HG02571 (cell line): ENCODE data around the gene LCN10.
"Not testable (repeated sequence)": the region's sequence is repeated elsewhere in the genome, so short reads cannot be mapped to it uniquely, and the experiment has no call there.

ENCODE experiments used
- ATAC-seq: cut with Tn5 transposase; IDR thresholded peaks from one replicate; pipeline ENCODE4 v1.9.1; 2021; ENCODE audit warnings: mild to moderate bottlenecking, moderate library complexity; ENCODE audit not compliant: unreplicated experiment

The LCN10 gene

DNA sequence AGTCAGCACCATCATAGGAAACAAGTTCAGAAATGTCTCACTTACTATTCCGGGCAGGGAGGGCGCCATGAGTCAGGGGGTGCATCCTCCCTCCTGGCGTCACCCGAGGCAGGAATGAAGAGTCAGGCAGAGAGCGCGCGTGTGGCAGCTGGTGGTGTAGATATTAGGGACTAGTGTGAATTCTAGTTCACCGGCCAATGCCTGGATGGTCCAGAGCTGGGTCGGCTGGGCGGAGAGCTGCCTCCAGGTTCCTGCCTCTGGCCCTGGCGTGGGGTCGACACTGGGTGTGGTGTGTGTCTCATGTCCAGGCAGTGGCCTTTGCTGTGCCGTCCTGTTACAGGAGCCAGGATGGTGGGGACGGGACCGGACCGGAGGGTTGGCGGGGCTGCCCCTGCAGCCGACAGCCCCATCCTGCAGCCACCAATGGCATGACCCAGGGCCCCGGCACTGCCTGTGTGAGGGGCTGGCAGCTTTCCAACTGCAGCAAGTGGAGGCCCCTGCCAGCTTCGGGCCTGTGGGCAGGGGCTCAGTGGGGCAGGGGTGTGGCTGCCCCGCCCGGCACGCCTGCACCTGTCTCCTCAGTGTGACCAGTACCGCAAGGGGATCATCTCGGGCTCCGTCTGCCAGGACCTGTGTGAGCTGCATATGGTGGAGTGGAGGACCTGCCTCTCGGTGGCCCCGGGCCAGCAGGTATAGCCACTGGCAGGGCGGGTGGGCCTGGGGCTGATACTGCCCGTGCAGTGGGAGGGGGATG lies 21.2 kb downstream of the LCN10 start:
- ATAC-seq = no peak

DNA sequence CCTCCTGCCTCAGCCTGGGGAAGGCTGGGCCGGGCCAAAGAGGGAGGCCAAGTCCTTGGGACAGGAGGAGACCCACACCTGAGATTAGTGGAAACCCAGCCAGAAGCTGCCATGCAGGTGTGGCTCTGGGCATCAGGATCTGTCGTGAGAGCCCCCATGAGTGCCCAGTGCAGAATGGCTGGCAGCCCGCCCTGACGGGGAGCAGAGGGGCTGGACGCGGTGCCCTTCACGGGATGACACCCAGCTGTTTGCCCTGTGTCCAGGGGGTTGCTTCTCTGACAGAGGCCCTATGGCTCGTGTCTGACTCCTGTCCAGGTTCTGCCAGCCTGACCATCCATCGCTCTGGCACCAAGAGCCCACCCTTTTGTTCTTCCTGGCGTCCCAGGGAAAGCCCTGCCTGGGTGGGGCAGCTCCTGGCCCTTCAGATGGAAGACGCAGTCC lies 21.8 kb downstream of the LCN10 start:
- no peak for ATAC-seq

DNA sequence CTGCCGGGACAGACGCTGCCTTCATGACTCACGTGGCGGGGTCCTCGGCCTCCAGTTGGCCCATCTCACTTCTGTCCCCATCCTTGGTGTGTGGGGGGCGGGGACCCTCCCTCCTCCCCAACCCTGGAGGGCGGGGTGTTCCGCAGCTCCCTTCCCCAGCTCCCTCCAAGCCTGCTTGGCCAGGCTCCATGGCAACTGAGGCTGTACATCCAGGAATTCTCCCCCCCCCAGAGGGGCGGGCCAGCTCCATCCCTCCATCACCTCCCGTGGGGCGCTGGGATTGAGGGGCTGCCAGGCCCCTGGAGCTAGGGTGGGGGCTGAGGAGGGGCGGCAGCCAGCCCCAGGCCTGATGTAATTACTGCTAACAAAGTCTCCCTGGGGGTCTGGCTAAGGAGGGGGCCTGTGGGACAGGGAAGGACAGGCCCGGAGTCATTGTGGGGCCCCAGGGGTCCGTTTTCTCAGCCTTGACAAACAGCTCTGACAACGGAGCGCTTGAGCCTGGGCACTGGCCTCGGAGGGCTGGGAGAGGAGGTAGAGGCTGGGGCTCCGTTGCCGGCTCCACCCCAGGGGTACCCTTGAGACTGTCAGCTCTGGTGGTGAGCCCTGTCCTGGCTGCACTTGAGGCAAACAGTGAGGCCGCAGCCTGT lies 22.4 kb downstream of the LCN10 start:
- no peak for ATAC-seq

DNA sequence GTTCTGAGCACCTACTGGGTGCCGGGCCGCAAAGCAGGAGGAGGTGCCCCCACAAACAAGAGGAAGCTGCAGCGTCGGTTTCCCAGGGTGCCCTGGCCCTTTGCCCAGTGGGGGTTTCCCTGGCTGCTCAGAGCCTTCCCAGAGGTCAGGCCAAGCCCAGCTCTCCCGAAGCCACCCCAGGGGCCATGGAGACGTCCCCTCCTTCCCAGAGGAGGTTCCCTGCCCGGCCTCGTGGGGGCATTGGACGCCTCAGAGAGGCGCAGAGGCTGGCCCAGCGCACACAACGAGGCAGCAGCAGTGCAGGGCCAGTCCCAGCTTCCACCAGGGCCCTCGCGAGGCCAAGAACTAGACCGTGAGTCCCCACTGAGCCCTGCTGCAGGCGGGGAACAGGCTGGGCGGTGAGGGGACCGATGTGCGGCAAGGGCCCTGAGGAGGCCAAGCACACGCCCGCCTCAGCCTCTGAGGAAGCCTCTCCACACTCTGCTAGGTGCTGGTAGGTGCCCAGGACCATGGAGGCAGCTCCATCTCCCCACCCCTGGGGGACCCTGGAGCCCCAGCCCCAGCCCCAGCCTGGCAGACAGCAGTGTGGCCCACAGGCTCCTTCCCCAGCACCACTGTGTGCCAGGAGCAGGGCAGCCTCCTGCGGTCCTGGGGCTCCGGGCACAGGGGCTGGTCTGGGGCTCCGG lies 23.4 kb downstream of the LCN10 start:
- ATAC-seq = no peak

DNA sequence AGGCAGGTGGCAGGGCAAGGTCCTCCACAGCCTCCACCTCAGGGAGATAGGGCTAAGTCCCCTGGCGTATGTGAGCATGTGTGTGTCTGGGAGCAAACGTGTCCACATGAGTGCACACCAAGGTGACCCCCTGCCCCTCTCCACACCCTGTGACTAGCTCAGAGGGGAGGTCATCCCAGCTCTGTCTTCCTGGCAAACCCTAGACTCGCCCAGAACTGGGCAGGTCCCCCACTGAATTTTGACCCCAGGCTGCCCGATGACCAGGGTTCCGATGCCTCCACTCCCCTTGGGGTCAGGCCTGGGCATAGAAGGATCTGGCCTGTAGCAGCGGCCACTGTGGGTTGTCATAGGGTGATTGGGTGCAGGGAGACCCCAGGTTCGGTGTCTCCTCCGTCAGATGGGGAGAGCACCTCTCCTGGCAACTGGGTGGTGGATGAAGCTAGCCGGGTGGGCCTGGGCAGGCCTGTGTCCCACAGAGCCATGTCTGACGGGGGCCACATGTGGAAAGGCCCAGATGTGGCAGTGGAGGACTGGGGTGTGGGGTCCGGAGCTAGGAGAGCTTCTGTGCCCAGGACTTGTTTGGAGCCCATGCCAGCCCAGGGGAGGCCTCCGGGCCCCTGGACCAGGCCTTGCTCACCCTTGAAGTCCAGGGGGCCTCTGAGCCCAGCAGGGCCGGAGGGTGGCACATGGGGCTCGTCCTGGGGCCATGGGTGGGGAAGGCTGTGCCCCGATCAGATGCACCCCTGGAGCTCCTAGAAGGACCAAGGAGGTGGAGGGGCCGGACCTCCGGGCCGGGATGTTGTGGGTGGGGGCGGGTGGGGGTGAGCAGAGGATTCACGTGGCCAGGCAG lies 24.2 kb downstream of the LCN10 start:
- ATAC-seq = no peak

DNA sequence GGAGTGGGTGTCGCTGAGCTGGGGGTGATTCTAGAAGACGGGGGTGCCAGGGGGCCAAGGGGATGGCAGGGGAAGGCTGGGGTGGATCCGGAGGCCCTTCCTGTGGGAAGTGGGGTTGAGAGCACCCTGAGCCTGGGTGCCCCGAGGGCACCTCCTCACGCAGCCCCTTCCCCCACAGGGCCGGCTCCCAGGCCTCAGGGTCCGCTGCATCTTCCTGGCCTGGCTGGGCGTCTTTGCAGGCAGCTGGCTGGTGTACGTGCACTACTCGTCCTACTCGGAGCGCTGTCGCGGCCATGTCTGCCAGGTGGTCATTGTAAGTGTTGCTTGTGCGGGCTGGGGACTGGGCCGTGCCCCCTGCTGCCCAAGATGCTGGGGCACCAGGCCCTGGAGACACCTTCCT lies 25.3 kb downstream of the LCN10 start:
- no peak for ATAC-seq

DNA sequence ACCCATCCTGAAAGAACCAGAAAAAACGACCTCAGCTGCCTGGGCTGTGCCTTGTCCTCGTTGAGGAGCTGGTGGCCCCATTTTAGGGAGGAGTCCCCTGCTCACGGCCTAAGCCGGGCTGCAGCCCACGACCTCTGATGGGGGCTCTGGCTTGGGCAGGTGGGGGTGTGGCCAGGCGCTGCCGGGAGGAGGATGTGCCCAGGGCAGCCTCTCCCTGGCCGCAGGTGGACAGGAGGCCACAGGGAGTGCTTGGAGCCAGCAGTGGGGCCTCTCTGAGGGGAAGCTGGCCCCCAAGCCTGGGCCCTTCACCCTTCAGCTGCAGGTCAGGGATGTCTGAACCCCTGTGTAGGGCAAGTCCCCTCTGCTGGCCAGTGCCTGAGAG lies 27.9 kb downstream of the LCN10 start:
- ATAC-seq = no peak

DNA sequence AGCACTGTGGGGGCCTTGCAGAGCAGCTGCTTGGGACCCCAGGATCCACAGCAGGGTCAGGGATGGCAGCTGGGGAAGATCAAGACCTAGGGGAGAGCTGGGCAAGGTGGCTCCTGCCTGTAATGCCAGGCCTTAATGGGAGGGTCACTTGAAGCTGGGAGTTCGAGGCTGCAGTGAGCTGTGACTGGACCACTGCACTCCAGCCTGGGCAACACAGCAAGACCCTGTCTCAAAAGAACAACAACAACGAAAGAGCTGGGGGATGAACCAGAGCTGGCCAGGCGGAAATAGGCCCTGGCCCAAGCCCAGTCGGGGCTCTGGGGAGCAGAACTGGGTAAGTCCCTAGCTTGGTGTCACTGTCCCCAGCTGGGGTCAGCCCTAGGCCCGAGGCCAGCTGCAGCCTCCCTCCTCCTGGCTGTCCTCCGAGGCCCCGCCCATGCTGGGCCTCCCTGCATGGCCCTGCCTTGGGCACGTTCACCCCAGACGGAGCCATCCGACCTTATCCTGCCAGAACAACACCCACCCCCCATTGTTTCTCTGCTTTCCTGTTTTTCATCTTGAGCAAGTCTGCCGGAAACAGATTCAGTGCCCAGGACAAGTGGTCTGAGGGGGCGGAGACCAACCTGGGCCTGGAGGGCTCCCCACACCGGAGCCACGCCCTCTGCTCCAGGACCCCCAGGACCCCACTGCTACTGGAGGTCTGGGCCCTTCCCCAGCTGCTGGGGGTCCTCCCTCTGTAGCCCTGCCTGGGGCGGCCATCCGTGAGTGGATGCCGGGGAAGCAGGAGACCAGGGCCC lies 28.4 kb downstream of the LCN10 start:
- ATAC-seq = no peak

DNA sequence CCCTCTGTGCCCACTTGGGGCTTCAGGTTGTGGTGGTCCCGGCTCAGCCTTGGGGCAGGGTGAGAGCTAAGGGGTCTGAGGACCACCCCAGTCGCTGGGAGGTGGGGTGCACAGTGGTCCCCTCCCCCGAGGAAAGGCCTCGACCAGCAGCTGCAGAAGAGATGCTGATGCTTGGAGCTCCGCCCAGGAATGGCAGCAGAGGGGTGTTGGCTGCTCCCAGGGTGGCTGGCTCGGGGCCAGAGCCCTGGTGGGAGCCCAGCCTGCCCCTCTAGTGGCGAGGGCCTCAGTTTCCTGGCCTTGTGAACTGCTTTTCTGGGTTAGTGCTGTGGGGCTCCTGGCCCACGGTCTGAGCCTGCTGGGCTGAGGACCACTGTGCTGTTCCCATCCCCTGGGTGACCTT lies 29.2 kb downstream of the LCN10 start:
- ATAC-seq = no peak

DNA sequence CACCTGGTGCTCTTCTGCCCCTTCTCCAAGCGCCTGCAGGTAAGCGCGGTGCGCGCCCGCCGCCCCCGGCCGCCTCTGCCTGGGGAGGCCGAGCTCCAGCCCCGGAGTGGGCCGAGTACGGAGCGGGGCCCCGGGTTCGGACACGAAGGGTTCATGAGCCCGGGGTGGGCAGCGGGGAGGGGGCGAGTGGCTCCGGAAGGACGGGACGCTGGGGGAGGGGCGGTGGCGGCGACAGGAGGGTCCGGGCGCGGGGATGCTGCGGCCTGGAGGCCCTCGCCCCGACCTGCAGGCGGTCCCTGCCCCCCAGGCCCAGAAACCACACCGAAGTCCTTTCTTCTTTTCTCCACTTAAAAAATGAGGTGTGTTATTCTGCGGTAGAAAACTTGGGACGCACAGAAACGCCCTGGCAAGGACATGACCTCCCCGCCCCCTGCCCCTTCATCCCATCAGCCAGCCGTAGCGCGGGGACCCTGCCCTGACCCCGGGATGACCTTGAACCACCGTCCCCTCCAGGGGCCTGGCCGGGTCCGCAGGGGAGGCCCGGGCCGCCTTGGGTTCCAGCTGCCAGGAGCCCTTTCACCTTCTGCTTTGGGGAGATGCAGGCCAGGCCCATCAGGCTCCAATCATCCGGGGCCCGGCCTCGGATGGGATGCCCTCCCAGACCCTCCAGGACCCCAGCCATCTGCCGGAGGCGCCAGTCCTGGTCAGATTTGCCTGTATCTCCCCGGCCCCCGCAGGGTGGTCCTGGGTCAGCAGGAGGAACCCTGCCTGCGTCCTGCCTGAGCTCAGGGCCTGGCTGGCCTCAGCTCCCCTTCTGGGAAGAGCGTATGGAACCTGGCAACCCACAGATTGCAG lies 29.8 kb downstream of the LCN10 start:
- no peak for ATAC-seq

DNA sequence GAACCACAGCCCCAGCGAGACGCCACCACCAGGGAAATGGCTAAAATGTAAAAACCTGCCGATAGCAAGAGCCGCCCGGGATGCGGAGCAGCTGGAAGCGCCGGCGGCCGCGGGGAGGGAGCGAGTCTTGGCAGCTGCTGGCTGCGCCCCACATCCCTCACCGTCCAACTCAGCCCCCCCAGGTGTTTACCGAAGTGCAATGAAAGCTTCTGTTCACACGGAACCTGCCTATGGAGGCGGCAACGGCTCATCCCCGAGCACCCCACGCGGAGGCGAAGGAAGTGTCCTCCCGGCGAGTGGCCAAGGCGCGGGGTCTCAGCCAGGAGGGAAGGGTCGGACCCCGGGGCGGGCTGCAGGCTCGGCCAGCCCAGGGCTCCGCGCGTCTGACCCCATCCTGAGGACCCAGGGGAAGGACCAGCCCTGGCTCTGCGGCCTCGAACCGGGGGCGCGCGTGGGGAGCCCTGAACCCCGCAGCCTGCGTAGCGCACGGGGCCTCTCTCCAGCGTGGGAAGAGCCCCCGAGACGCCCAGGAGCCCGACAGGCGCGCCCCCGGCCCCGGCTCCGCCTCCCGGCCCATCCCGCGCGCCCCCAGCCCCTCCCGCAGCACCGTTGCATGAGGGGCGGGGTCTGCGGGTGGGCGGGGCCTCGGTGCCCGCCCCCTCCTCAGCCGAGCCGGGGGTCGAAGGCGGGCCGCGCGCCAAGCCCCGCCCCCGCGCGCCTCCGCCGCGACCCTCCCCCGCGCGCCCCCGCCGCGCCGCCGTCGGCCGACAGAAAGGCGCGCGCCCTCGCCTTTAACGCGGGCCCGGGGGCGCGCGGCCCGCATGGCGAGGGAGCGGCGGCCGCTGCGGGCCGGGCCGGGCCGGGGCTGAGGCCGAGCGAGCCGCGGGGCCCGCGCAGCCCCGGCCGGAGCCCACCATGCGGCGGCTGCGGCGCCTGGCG lies 30.7 kb downstream of the LCN10 start, which contains the start of gene DIPK1B:
DIPK1B (plus strand) TSS at position 822 of the 939 bp plus-strand sequence; CDS start at position 916, 94 bp downstream.
- ATAC-seq = no peak

DNA sequence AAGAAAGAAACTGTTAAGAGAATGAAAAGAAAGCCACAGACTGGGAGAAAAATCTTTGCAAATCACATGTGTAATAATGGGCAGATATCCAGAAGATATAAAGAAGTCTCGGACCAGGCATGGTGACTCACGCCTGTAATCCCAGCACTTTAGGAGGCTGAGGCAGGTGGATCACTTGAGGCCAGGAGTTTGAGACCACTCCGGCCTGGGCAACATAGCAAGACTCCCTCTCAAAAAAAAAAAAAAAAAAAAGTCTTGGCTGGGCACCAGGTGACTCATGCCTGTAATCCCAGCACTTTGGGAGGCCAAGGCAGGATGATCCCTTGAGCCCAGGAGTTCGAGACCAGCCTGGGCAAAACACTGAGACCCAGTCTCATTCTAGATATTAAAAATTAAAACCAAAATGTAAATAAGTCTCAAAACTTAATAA lies 31.5 kb downstream of the LCN10 start:
- ATAC-seq = not testable (repeated sequence)

DNA sequence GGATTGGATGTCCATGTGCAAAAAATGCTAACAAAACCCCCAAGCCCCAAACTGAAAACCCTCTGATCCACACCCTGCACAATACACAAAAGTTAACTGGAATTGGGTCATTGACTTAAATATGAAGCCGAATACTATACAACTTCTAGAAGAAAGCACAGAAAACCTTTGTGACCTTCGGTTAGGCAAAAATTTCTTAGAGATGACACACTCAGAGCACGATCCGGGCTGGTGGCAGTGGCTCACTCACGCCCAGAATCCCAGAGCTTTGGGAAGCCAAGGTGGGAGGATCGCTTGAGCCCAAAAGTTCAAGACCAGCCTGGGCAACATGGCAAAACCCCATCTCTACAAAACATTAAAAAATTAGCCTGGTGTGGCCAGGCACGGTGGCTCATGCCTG lies 32.2 kb downstream of the LCN10 start:
- no peak for ATAC-seq

DNA sequence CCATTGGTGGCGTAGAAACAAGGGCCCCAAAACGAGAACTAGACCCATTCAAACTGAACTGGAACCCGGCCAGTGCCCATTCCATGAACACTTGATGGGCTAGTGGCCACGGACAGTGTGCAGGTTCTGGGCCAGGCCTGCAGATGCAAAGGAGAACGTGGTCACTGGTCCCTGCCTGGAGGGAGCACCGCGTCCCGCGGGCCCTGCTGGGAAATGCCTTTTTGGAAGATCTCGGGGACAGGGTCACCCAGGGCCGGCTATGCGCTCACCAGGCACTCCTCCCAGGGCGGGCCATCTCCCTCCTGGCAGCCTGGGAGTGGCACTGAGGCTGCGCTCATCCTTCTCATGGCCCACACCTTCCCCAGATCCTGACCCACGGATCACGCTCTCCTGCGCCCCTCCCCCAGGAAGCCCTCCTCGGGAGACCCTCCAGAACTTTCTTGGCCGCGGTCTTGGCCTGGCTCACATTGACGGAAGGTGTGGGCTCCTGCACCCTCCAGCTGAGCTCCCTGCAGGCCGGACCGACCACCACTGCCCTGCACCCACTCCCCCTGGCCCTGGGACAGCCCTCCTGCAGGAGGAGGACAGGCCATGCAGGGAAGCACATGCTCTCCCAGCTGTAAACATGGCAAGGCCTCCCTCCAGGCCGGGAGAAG lies 33.2 kb downstream of the LCN10 start:
- no peak for ATAC-seq

DNA sequence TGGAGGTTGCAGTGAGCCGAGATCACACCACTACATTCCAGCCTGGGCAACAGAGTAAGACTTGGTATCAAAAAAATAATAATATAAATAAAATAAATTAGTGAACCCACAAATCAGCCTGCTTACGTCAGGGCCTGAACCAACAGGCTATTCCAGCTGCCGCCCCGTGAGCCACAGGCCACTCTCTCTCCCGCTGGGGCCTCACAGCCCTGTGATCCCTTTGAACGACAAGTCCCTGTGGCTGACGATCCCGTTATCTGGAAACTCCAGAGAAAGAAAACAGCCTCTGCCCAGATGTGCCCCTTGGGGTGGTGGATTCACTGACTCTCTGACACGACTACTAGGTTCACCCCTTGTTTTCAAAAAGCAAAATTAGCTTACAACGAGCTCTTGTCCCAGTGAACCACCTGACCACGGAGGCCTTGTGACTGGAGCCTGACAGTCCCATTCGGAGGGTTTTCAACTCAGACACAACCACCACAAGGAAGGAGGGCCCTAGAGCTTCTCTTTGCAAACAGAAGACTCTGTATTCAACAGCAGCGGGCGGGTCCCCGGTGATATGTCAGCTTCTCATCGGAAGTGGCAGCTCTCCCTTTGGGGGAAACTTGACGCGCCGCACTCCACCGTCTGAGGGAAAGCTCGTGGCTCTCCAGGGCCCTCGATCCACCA lies 34.8 kb downstream of the LCN10 start:
- no peak for ATAC-seq

DNA sequence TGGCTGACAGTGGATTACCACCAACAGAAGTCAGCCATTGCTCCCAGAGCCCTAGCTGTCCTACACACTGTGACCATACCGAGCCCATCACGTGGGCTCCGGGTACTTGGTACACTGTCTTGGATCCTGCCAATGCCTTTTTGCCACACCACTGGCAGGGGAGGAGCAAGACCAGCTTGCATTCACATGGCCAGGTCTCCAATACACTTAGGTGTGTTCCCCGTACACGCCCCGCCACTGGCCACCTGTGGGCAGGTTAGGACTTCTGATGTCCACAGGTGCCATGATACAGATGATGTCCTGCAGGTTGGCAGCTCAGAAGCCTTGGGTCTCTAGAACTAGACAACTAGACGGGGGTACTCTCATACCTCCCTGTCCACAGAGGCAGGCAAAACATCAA lies 35.7 kb downstream of the LCN10 start:
- no peak for ATAC-seq

DNA sequence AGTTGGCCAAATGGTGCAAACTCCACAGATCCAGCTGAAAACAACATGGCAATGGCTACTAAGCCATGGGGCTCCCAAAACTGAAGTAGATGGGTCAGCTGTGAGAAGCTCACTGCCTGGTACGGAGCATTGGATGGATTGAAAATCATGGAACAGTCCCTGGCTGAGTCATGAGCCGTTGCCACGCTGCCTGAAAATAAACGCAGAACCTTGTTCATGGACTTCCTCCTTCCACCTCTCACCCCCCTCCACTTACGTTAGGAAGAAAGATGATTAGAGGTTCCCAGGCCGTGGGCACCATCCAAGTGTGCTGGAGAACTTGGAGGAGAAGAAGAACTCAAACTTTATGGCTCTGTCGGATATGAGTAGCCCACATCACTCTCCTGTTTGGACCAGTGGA lies 37.2 kb downstream of the LCN10 start:
- ATAC-seq = no peak
